B cell (primary cell): Measurements from ENCODE around the gene TNFRSF6B. TPM values are rescaled to one million over a fixed set of nuclear protein-coding genes. Genes with fewer than 3 reads are reported as not detected.

ENCODE experiments used
- ATAC-seq: fragments of 200-7000 bp; cut with Tn5 transposase; one replicate; pipeline ENCODE4 v1.10.0; 2021; ENCODE audit warnings: low read depth, mild to moderate bottlenecking, moderate number of reproducible peaks, moderate library complexity
- CTCF ChIA-PET: fragments of 350-600 bp; sonication (Branson Sonifier 250); formaldehyde crosslinking; loops from one replicate; lab custom pipeline; 2021; ENCODE audit warnings: antibody characterized with exemption, inconsistent platforms; lab: Charles Lee
- POLR2A ChIA-PET: fragments of 350-600 bp; sonication (Branson Sonifier 250); formaldehyde crosslinking; loops from one replicate; lab custom pipeline; 2021; ENCODE audit warnings: antibody characterized with exemption; lab: Charles Lee
- DNase-seq: peaks from one replicate; pipeline ENCODE4 v3.0.0; 2013
- H2AFZ ChIP-seq: 2 replicates; pipeline ENCODE4 v1.6.1; 2012; ENCODE audit warnings: mild to moderate bottlenecking, low read depth, low read length; ENCODE audit not compliant: insufficient read depth, poor library complexity, severe bottlenecking
- H3K27ac ChIP-seq, 2 donors: 1 replicate in 1 of 2; 2 replicates in 1 of 2; pipeline ENCODE4 v1.5.1; 2012 to 2013; ENCODE audit warnings: low read length in 2 of 2, mild to moderate bottlenecking in 2 of 2, moderate library complexity in 1 of 2
- H3K27me3 ChIP-seq, 4 experiments: fragments of 200-600 bp in 1 of 4; sonication (generic) in 1 of 4; replicated peaks in 1 of 4; 1 replicate in 2 of 4; 2 replicates in 2 of 4; pipeline versions ENCODE4 v1.6.1 to v1.7.0; 2013 to 2016; ENCODE audit warnings: low read length in 3 of 4, mild to moderate bottlenecking in 2 of 4, mixed read lengths in 1 of 4, moderate library complexity in 1 of 4; ENCODE audit not compliant: insufficient read depth in 4 of 4, control insufficient read depth in 3 of 4; ENCODE audit errors: control extremely low read depth in 1 of 4
- H3K36me3 ChIP-seq, 2 experiments: replicated peaks in 1 of 2; 1 replicate in 1 of 2; 2 replicates in 1 of 2; pipeline versions ENCODE4 v1.6.1 to v1.7.1; 2013; ENCODE audit warnings: low read length in 1 of 2; ENCODE audit not compliant: insufficient read depth in 2 of 2, control insufficient read depth in 1 of 2; ENCODE audit errors: control extremely low read depth in 1 of 2, extremely low read depth in 1 of 2
- H3K4me1 ChIP-seq, 2 donors: fragments of 200-600 bp in 1 of 2; sonication (generic) in 1 of 2; 1 replicate in 1 of 2; 2 replicates in 1 of 2; pipeline versions ENCODE4 v1.5.1 to v1.6.1; 2013 to 2017; ENCODE audit warnings: low read length in 2 of 2; ENCODE audit not compliant: control insufficient read depth in 2 of 2, insufficient read depth in 2 of 2
- H3K4me2 ChIP-seq: replicated peaks from 2 replicates; pipeline ENCODE3; 2012; ENCODE audit warnings: mild to moderate bottlenecking, low read depth, low read length; ENCODE audit not compliant: poor library complexity, severe bottlenecking
- H3K4me3 ChIP-seq, 5 experiments: fragments of 200-600 bp in 1 of 5; sonication (generic) in 1 of 5; 1 replicate in 3 of 5; 2 replicates in 2 of 5; pipeline versions ENCODE4 v1.5.1 to v1.7.0; 2011 to 2016; ENCODE audit warnings: low read length in 4 of 5, mild to moderate bottlenecking in 4 of 5, low read depth in 2 of 5, control low read depth in 1 of 5, moderate library complexity in 1 of 5; ENCODE audit not compliant: insufficient read depth in 1 of 5; ENCODE audit errors: control extremely low read depth in 1 of 5, extremely low read depth in 1 of 5
- H3K79me2 ChIP-seq: fragments of 200-600 bp; sonication (generic); one replicate; pipeline ENCODE4 v1.6.0; 2016; ENCODE audit warnings: low read length; ENCODE audit not compliant: control insufficient read depth, insufficient read depth
- H3K9ac ChIP-seq: fragments of 200-600 bp; sonication (generic); 2 replicates; pipeline ENCODE4 v1.6.1; 2017; ENCODE audit warnings: mild to moderate bottlenecking, low read length, moderate library complexity
- H3K9me3 ChIP-seq, 3 donors: one replicate each; pipeline versions ENCODE4 v1.6.1 to v1.7.1; 2013; ENCODE audit warnings: low read length in 2 of 3; ENCODE audit not compliant: control insufficient read depth in 2 of 3, insufficient read depth in 1 of 3; ENCODE audit errors: control extremely low read depth in 1 of 3
- H4K20me1 ChIP-seq: 2 replicates; pipeline ENCODE4 v1.6.0; 2012; ENCODE audit warnings: mild to moderate bottlenecking, low read length; ENCODE audit not compliant: insufficient read depth, control insufficient read depth, poor library complexity, severe bottlenecking
- H3K27ac Mint-ChIP-seq: one replicate; pipeline ENCODE4 v1.8.0; 2021; ENCODE audit warnings: mixed read lengths
- H3K27me3 Mint-ChIP-seq: one replicate; pipeline ENCODE4 v1.8.0; 2021; ENCODE audit warnings: mixed read lengths
- H3K4me1 Mint-ChIP-seq: one replicate; pipeline ENCODE4 v1.8.0; 2021; ENCODE audit warnings: mixed read lengths
- H3K4me3 Mint-ChIP-seq: one replicate; pipeline ENCODE4 v1.8.0; 2021; ENCODE audit warnings: mixed read lengths
- H3K9me3 Mint-ChIP-seq: one replicate; pipeline ENCODE4 v1.8.0; 2022; ENCODE audit warnings: mixed read lengths; ENCODE audit not compliant: insufficient read depth
- CTCF ChIP-seq: fragments of 200-600 bp; IDR thresholded peaks from one replicate; pipeline ENCODE4 v1.8.0; 2022; ENCODE audit warnings: antibody characterized with exemption, mild to moderate bottlenecking
- EZH2 ChIP-seq: IDR thresholded peaks from 2 replicates; pipeline ENCODE4 v1.6.1; 2012; ENCODE audit warnings: borderline replicate concordance, low read depth, mild to moderate bottlenecking, moderate library complexity, low read length; ENCODE audit not compliant: insufficient read depth, poor library complexity, severe bottlenecking
- WGBS: methylation state at CpG from one replicate; pipeline ENCODE4 v1.1.5; 2013; ENCODE audit warnings: missing lambda C conversion rate; ENCODE audit not compliant: insufficient coverage; 5-methylcytosine and 5-hydroxymethylcytosine counted together
- intact Hi-C: fragments of 100-400 bp; cut with micrococcal nuclease; formaldehyde crosslinking; loops from one replicate; pipeline ENCODE4 v1.10.0; 2022
- polyA plus RNA-seq: library from polyadenylated mRNA; depleted of rRNA; stranded (reverse); fragments of >200 nt; gene quantifications from 2 replicates; pipeline ENCODE4 v1.2.3, GENCODE V29; 2012
- total RNA-seq, 2 donors: library from RNA; stranded (reverse); fragments of 120-200 nt in 1 of 2; gene quantifications; 1 replicate in 1 of 2; 2 replicates in 1 of 2; pipeline versions ENCODE4 v1.2.3 to v1.2.4, GENCODE V29; 2013 to 2022

TNFRSF6B gene
- total and polyA plus RNA-seq, 2 donors (not counting 1 experiment from before 2014, with no cell fraction given), result 6.7 TPM; not detected in 1

- H3K4me3 Mint-ChIP-seq, result no peak overlapping the region
- CTCF ChIA-PET, result interaction anchor here (1.2 kb wide), 1 partner anchor 13 kb away, joined by 4 read pairs; no protein-coding TSS in a partner anchor
- ATAC-seq, result no peak
Measured at GRCh38 chr20:63661959-63662812, 34.3 kb upstream of the TNFRSF6B start.

More at GRCh38 chr20:63661959-63662812, 34.3 kb upstream of the TNFRSF6B start:
- H3K36me3 ChIP-seq, result peaks cover 0 to 23% of the 10 kb centered on the region in 2 experiments
- peaks cover 18% of the 10 kb centered on the region for H3K79me2 ChIP-seq
- no peaks in the 10 kb centered on the region for H3K27me3 Mint-ChIP-seq
- TF ChIP-seq CTCF (no peak), EZH2 (no peak)
- intact Hi-C loops, result no loop called here
- no peak overlapping the region for H3K27ac ChIP-seq
- H3K27ac Mint-ChIP-seq, result no peak overlapping the region
- H3K9ac ChIP-seq, result no peak overlapping the region
- H3K9me3 Mint-ChIP-seq, result no peaks in the 10 kb centered on the region
- POLR2A ChIA-PET, result interaction anchor here (1.4 kb wide), 1 partner anchor 20 kb away, joined by 3 read pairs; no protein-coding TSS in a partner anchor
- H2AFZ ChIP-seq, result no peak overlapping the region
- H3K4me1 Mint-ChIP-seq, result peaks cover 16% of the 10 kb centered on the region
- no peaks in the 10 kb centered on the region for H3K9me3 ChIP-seq
- peaks cover 12 to 18% of the 10 kb centered on the region in 2 donors for H3K4me1 ChIP-seq
- no peaks in the 10 kb centered on the region for H3K27me3 ChIP-seq
- no peak overlapping the region for H3K4me3 ChIP-seq
- no peak for DNase-seq
- H3K4me2 ChIP-seq, result no peak overlapping the region
- H4K20me1 ChIP-seq, result no peaks in the 10 kb centered on the region
- WGBS, result 97% methylated on average over 26 of the region's 33 CpGs
